Karpas-422 (cell line): ENCODE measurements around the gene RABGAP1L. TPM values are rescaled to one million over a fixed set of nuclear protein-coding genes. Genes with fewer than 3 reads are reported as not detected.

Experiments used
- DNase-seq: peaks from one replicate; pipeline ENCODE4 v3.0.0-alpha.2; 2015
- H2AFZ ChIP-seq: fragments of 200-600 bp; sonication (generic); 2 replicates; pipeline ENCODE4 v1.6.1; 2014; ENCODE audit warnings: antibody characterized with exemption, low read length, mixed read lengths
- H3K27ac ChIP-seq: fragments of 200-600 bp; sonication (generic); 2 replicates; pipeline ENCODE4 v1.5.1; 2014; ENCODE audit warnings: mild to moderate bottlenecking, low read length, moderate library complexity
- H3K27me3 ChIP-seq: fragments of 200-600 bp; sonication (generic); 2 replicates; pipeline ENCODE4 v1.6.1; 2014; ENCODE audit warnings: low read length, mixed read lengths
- H3K36me3 ChIP-seq: fragments of 200-600 bp; sonication (generic); 2 replicates; pipeline ENCODE4 v1.6.1; 2014; ENCODE audit warnings: low read length, mixed read lengths; ENCODE audit not compliant: insufficient read depth
- H3K4me1 ChIP-seq: fragments of 200-600 bp; sonication (generic); 2 replicates; pipeline ENCODE4 v1.6.1; 2014; ENCODE audit warnings: mild to moderate bottlenecking, low read length, mixed read lengths
- H3K4me2 ChIP-seq: fragments of 200-600 bp; sonication (generic); 2 replicates; pipeline ENCODE4 v1.6.1; 2014; ENCODE audit warnings: low read length, low read depth, mild to moderate bottlenecking; ENCODE audit not compliant: poor library complexity, severe bottlenecking
- H3K4me3 ChIP-seq: fragments of 200-600 bp; sonication (generic); 2 replicates; pipeline ENCODE4 v1.5.1; 2014; ENCODE audit warnings: mild to moderate bottlenecking, antibody characterized with exemption, low read length, mixed read lengths
- H3K79me2 ChIP-seq: fragments of 200-600 bp; sonication (generic); 2 replicates; pipeline ENCODE4 v1.6.1; 2014; ENCODE audit warnings: mild to moderate bottlenecking, low read length, mixed read lengths
- H3K9ac ChIP-seq: fragments of 200-600 bp; sonication (generic); 2 replicates; pipeline ENCODE4 v1.6.0; 2014; ENCODE audit warnings: low read length
- H3K9me2 ChIP-seq: fragments of 200-600 bp; sonication (generic), shearing (Covaris generic); replicated peaks from 2 replicates; pipeline ENCODE4 v1.6.0; 2014; ENCODE audit warnings: mild to moderate bottlenecking, low read length, moderate library complexity; ENCODE audit not compliant: insufficient read depth
- H3K9me3 ChIP-seq: fragments of 300-700, 200-600 bp; sonication (generic); 2 replicates; pipeline ENCODE4 v1.6.1; 2014; ENCODE audit warnings: low read length, mixed read lengths
- H4K20me1 ChIP-seq: fragments of 200-600 bp; sonication (generic); 2 replicates; pipeline ENCODE4 v1.6.1; 2014; ENCODE audit warnings: mild to moderate bottlenecking, antibody characterized with exemption, low read length, low read depth; ENCODE audit not compliant: insufficient read depth
- total RNA-seq: library from RNA; depleted of rRNA; stranded (reverse); fragments of >200 nt; shearing (Covaris generic); gene quantifications from 2 replicates; pipeline ENCODE4 v1.2.3, GENCODE V29; 2014; ENCODE audit warnings: low replicate concordance

Gene RABGAP1L
- total RNA-seq, 1 experiment from 2014 or later: 28.9 TPM

DNA sequence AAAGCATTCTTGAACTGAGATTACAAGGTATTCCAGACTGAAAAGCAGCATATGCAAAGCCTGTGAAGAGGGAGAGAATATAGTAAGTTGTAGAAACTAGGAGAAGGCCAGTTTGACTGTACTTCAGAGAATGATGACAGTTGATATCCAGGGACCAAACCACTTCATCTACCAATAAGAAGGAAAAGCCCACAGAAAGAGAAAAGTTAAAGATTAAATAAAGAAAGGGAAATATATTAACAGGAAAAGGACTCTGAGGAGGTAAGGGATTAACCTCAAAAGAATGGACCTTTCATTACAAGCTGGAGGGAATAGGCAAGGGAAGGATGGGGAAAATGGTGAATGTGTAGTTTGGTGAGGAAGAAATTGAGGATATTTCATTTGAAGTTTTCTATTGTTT lies 660.3 kb downstream of the RABGAP1L start:
- Histone ChIP-seq H3K4me2 (no peak overlapping the region), H3K9ac (no peak overlapping the region), H3K27me3 (no peaks in the 10 kb centered on the region)

DNA sequence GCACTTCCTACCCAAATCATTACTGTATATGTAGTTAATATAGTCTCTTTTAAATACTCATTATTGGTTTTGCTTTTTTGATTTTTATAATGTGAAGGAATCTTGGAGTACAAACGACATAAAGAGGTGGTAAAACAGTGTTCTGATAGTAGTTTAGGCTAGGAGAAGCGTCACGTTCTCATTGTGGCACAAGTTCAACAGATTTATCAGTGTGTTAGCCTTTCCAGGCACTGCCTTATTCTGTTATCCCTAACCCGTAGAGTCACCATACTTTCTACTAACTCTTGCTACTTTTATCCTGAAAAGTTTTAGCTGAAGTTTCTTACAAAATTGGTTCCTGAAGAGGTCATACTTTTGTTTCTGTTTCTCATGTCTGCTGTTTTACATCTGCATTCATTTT lies 665.8 kb downstream of the RABGAP1L start:
- no peaks in the 10 kb centered on the region for H3K4me1 ChIP-seq
- no peak overlapping the region for H3K4me2 ChIP-seq
- no peaks in the 10 kb centered on the region for H3K9me2 ChIP-seq
- H3K9me3 ChIP-seq: no peaks in the 10 kb centered on the region
- H3K9ac ChIP-seq: no peak overlapping the region
- H3K27me3 ChIP-seq: no peaks in the 10 kb centered on the region
- DNase-seq: no peak
- H3K4me3 ChIP-seq: no peak overlapping the region
- no peaks in the 10 kb centered on the region for H3K79me2 ChIP-seq
- no peaks in the 10 kb centered on the region for H4K20me1 ChIP-seq
- H3K36me3 ChIP-seq: no peaks in the 10 kb centered on the region
- H2AFZ ChIP-seq: no peak overlapping the region
- H3K27ac ChIP-seq: no peak overlapping the region

More for the DNA sequence above, 660.3 kb downstream of the RABGAP1L start:
- Histone ChIP-seq H3K36me3 (no peaks in the 10 kb centered on the region), H3K27ac (no peak overlapping the region), H3K4me1 (peaks cover 9% of the 10 kb centered on the region), H3K9me2 (no peaks in the 10 kb centered on the region), H3K79me2 (no peaks in the 10 kb centered on the region), H3K4me3 (no peak overlapping the region), H3K9me3 (no peaks in the 10 kb centered on the region), H4K20me1 (no peaks in the 10 kb centered on the region), H2AFZ (no peak overlapping the region)
- DNase-seq: no peak

DNA sequence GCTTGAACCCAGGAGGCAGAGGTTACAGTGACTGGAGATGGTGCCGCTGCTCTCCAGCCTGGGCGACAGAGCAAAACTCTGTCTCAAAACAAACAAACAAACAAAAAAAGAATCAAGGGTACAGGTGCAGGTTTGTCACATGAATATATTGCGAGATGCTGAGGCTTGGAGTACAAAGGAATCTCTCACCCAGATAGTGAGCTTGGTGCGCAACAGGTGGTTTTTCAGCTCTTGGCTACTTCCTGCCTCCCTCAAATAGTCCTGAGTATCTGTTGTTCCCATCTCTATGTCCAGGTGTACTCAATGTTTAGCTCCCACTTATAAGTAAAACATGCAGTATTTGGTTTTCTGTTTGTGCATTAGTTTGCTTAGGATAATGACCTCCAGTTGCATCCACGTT lies 666.5 kb downstream of the RABGAP1L start:
- H3K9me2 ChIP-seq: no peaks in the 10 kb centered on the region
- no peaks in the 10 kb centered on the region for H3K27me3 ChIP-seq
- H3K4me2 ChIP-seq: no peak overlapping the region
- H3K79me2 ChIP-seq: no peaks in the 10 kb centered on the region
- no peaks in the 10 kb centered on the region for H4K20me1 ChIP-seq
- DNase-seq: no peak
- H2AFZ ChIP-seq: no peak overlapping the region
- H3K9me3 ChIP-seq: no peaks in the 10 kb centered on the region
- H3K4me1 ChIP-seq: no peaks in the 10 kb centered on the region
- no peak overlapping the region for H3K27ac ChIP-seq
- no peak overlapping the region for H3K9ac ChIP-seq
- no peaks in the 10 kb centered on the region for H3K36me3 ChIP-seq
- H3K4me3 ChIP-seq: no peak overlapping the region

DNA sequence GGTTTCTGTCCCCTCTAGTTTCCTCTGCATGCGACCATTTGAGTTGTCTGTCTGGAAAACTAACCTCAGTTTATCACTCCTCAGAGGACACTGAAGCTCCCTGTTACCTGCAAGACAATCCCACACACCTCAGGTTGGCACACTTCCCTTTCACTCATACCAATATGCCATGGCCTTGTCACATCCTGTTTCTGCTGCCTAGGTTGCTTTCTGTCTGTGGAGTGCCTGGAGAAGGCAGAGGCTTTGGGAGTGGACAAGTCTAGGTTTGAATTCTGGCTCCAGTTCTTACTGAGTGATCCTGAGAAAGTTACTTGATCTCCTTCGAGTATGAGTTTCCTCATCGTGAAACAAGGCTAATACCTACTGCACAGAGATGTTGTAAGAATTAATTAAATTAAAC lies 668.9 kb downstream of the RABGAP1L start:
- Histone ChIP-seq H3K27me3 (no peaks in the 10 kb centered on the region), H2AFZ (no peak overlapping the region), H3K4me1 (no peaks in the 10 kb centered on the region), H3K36me3 (no peaks in the 10 kb centered on the region), H3K4me3 (no peak overlapping the region), H3K9me3 (no peaks in the 10 kb centered on the region), H3K4me2 (no peak overlapping the region), H4K20me1 (no peaks in the 10 kb centered on the region), H3K9ac (no peak overlapping the region), H3K27ac (no peak overlapping the region), H3K9me2 (no peaks in the 10 kb centered on the region), H3K79me2 (no peaks in the 10 kb centered on the region)
- DNase-seq: no peak

DNA sequence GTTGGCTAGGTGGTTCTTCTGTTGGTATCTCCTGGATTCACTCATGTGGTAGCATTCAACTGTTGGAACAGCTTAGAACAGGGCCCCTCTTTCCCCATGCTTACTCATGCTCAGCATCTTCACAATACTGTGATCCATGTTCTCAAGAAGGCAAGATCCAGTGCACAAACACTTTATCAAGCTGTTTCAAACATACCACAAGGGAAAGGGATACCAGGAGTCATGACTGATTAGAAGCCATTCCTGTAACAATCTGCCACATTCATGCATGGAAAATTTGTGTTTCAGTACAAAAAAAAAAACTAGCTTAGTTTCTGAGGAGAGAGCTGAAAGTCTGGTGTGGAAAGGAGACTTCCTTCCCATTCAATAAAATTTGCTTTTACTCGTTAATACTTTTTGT lies 670.7 kb downstream of the RABGAP1L start:
- DNase-seq: no peak
- Histone ChIP-seq H2AFZ (no peak overlapping the region), H3K27me3 (no peaks in the 10 kb centered on the region), H3K36me3 (no peaks in the 10 kb centered on the region), H3K4me3 (no peak overlapping the region), H3K9ac (no peak overlapping the region), H3K4me2 (no peak overlapping the region), H3K4me1 (no peaks in the 10 kb centered on the region), H4K20me1 (no peaks in the 10 kb centered on the region), H3K27ac (no peak overlapping the region), H3K79me2 (no peaks in the 10 kb centered on the region), H3K9me2 (no peaks in the 10 kb centered on the region), H3K9me3 (no peaks in the 10 kb centered on the region)

DNA sequence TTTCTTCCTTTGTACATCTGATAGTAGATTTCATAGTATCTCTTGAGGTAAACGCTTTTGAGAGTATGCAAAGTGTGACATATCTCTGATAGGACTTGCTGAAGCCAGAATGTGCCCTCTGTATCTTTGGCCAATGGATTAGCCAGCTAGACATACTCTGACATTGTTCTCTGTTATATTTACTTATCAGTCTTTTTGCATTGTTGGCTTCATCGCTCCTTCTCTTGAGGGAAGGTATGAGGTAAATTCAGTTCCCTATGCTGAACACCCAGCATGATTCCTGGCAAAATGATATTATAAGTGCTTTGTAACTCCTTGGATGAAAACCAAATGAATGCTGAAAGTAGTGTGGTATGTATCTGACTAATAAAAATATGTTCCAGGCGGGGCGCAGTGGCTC lies 677.2 kb downstream of the RABGAP1L start:
- H3K36me3 ChIP-seq: no peaks in the 10 kb centered on the region
- no peak overlapping the region for H3K4me2 ChIP-seq
- H3K27me3 ChIP-seq: no peaks in the 10 kb centered on the region
- H3K79me2 ChIP-seq: no peaks in the 10 kb centered on the region
- no peaks in the 10 kb centered on the region for H4K20me1 ChIP-seq
- H3K9me2 ChIP-seq: no peaks in the 10 kb centered on the region
- no peak overlapping the region for H2AFZ ChIP-seq
- H3K27ac ChIP-seq: no peak overlapping the region
- DNase-seq: no peak
- no peak overlapping the region for H3K9ac ChIP-seq
- H3K9me3 ChIP-seq: no peaks in the 10 kb centered on the region
- no peaks in the 10 kb centered on the region for H3K4me1 ChIP-seq
- no peak overlapping the region for H3K4me3 ChIP-seq

DNA sequence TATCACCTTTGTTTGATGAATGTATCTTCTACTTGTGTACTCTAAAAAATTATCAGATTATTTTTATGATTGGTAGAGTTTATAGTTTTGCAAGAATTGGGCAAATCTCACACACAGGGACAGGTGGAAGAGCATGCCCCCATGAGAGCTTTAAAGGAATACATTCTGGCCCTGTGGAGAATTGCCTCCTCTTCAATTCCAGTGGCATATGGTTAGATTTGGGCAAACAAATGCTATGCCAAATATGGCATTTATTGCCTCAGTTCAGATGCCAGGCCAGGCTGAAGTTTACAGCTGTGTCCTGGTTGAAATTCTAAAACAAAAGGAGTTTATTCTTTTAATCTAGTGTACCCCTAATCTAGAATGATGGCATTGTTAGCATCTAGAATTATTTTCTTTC lies 678.1 kb downstream of the RABGAP1L start:
- no peaks in the 10 kb centered on the region for H3K9me2 ChIP-seq
- no peak for DNase-seq
- no peaks in the 10 kb centered on the region for H3K4me1 ChIP-seq
- no peak overlapping the region for H3K27ac ChIP-seq
- no peak overlapping the region for H3K4me3 ChIP-seq
- no peaks in the 10 kb centered on the region for H3K79me2 ChIP-seq
- no peak overlapping the region for H3K4me2 ChIP-seq
- no peaks in the 10 kb centered on the region for H3K9me3 ChIP-seq
- H3K27me3 ChIP-seq: no peaks in the 10 kb centered on the region
- H3K9ac ChIP-seq: no peak overlapping the region
- H2AFZ ChIP-seq: no peak overlapping the region
- no peaks in the 10 kb centered on the region for H4K20me1 ChIP-seq
- H3K36me3 ChIP-seq: no peaks in the 10 kb centered on the region

DNA sequence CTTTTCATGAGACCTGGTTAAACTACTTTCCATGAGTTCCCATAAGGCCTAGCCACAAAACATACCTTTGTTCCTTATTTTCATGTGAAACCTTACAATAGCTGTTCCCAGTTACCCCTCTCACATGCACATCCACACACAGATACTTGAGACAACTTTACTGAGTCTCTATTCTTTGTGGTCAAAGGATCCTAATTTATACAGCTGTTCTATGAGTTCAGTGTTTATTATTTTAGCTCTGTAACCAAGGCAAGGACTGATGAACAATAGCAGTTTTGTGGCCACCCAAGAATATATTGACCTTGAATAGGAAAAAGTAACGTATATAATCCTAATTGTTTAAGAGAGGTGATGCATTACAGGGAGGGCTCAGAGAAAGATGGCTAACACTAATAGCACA lies 679.9 kb downstream of the RABGAP1L start:
- H3K9me3 ChIP-seq: no peaks in the 10 kb centered on the region
- no peaks in the 10 kb centered on the region for H3K36me3 ChIP-seq
- H4K20me1 ChIP-seq: no peaks in the 10 kb centered on the region
- H3K27ac ChIP-seq: no peak overlapping the region
- no peaks in the 10 kb centered on the region for H3K4me1 ChIP-seq
- no peak overlapping the region for H2AFZ ChIP-seq
- H3K79me2 ChIP-seq: no peaks in the 10 kb centered on the region
- DNase-seq: no peak
- H3K9me2 ChIP-seq: no peaks in the 10 kb centered on the region
- no peak overlapping the region for H3K4me2 ChIP-seq
- no peak overlapping the region for H3K4me3 ChIP-seq
- H3K27me3 ChIP-seq: no peaks in the 10 kb centered on the region
- no peak overlapping the region for H3K9ac ChIP-seq

DNA sequence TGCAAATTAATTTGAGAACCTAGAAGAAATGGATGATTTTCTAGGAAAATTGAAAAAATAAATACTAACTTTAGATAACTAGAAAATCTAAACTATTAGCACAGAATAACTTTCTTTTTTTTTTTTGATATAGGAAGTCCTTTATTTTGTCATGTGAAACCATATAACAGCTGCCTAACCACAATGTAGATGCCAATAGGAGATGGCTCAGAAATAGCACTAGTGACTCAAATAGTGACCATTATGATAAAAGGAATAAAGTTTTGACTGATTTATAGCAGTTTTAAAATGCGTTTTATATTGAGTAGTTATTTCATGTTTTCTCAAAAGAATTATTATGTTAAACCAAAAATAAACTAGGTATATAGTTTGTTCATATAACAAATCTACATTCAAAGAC lies 682.4 kb downstream of the RABGAP1L start:
- no peak for DNase-seq
- Histone ChIP-seq H3K27ac (no peak overlapping the region), H3K4me3 (no peak overlapping the region), H3K36me3 (no peaks in the 10 kb centered on the region), H3K9me3 (no peaks in the 10 kb centered on the region), H3K4me2 (no peak overlapping the region), H2AFZ (no peak overlapping the region), H3K9ac (no peak overlapping the region), H3K79me2 (no peaks in the 10 kb centered on the region), H4K20me1 (no peaks in the 10 kb centered on the region), H3K27me3 (no peaks in the 10 kb centered on the region), H3K9me2 (no peaks in the 10 kb centered on the region), H3K4me1 (no peaks in the 10 kb centered on the region)
